Right lobe of liver (tissue), 4 donors: ENCODE results near the gene ARF6.

ENCODE experiments used
- POLR2A ChIP-seq: fragments of 450-650 bp; IDR thresholded peaks from one replicate; pipeline ENCODE4 v1.6.1; 2017; ENCODE audit warnings: antibody characterized with exemption, mild to moderate bottlenecking
- TF ChIP-seq, protein P1 (sequence below), 4 donors: fragments of 200-600 bp in 3 of 4; fragments of 450-650 bp in 1 of 4; IDR thresholded peaks; one replicate each; pipeline versions ENCODE4 v1.5.1 to v1.8.0; 2016 to 2022; ENCODE audit warnings: antibody characterized with exemption in 4 of 4, mild to moderate bottlenecking in 2 of 4
- donor health status: DM: no; HTN: no; CAD: no.
- donor health status: DM: no; HTN: no; CAD: no.
- donor health status: DM: no; HTN: yes; CAD: no.

DNA sequence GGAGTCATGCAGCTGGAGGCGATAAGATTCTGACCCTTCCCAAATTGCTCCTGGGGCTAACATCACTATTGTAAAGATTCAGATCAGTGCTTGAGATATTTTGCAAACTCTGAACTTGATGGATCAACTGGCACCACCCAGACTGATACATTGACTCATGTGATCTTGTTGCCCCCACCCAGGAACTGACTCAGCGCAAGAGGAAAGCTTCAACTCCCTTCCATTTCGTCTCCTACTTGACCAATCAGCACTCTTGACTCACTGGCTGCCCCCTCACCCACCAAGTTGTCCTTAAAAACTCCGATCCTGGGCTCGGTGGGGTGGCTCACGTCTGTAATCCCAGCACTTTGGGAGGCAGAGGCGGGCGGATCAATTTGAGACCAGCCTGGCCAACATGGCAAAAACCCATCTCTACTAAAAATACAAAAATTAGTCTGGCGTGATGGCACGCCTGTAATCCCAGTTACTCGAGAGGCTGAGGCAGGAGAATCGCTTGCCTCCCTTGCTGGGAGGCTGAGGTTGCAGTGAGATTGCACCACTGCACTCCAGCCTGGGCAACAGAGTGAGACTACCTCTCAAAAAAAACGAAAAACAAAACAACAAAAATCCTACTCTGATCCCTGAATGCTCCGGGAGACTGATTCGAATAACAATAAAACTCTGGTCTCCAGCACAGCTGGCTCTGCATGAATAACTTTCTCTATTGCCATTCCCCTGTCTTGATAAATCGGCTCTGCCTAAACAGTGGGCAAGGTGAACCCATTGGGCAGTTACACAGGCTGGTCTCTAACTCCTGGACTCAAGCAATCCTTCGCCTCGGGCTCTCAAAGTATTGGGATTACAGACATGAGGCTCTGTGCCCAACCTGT is 9.8 kb upstream of the ARF6 start:
- TF ChIP-seq POLR2A = no peak
- TF ChIP-seq, protein P1, sequence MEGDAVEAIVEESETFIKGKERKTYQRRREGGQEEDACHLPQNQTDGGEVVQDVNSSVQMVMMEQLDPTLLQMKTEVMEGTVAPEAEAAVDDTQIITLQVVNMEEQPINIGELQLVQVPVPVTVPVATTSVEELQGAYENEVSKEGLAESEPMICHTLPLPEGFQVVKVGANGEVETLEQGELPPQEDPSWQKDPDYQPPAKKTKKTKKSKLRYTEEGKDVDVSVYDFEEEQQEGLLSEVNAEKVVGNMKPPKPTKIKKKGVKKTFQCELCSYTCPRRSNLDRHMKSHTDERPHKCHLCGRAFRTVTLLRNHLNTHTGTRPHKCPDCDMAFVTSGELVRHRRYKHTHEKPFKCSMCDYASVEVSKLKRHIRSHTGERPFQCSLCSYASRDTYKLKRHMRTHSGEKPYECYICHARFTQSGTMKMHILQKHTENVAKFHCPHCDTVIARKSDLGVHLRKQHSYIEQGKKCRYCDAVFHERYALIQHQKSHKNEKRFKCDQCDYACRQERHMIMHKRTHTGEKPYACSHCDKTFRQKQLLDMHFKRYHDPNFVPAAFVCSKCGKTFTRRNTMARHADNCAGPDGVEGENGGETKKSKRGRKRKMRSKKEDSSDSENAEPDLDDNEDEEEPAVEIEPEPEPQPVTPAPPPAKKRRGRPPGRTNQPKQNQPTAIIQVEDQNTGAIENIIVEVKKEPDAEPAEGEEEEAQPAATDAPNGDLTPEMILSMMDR (IDR thresholded peaks at IDR 0.05) = no peak
